HCT116 (cell line): ENCODE results near the gene FAM162A. TPM values are rescaled to one million over a fixed set of nuclear protein-coding genes. Genes with fewer than 3 reads are reported as not detected.

ENCODE experiments used
- ATAC-seq: fragments of 200-7000 bp; cut with Tn5 transposase; 2 replicates; pipeline ENCODE4 v1.9.1; 2020; ENCODE audit warnings: mild to moderate bottlenecking, moderate library complexity
- BruUV-seq: library from RNA; stranded (reverse); fragments of 400-500 nt; replicated peaks from 2 replicates; lab custom pipeline; 2021; lab: Mats Ljungman, UMichigan
- CTCF ChIA-PET: fragments of 300-600 bp; sonication (Branson Sonifier 250); formaldehyde crosslinking; loops from one replicate; lab custom pipeline; 2021; ENCODE audit warnings: antibody characterized with exemption; lab: Charles Lee
- POLR2A ChIA-PET: fragments of 300-600, 350-600 bp; sonication (Branson Sonifier 250); formaldehyde crosslinking; loops from one replicate; lab custom pipeline; 2021; ENCODE audit warnings: antibody characterized with exemption; lab: Charles Lee
- RAD21 ChIA-PET, 2 experiments: fragments of 300-600 bp; sonication (Branson Sonifier 250); formaldehyde crosslinking; loops; one replicate each; lab custom pipeline; 2023; ENCODE audit warnings: low total read pairs in 2 of 2; ENCODE audit not compliant: uncharacterized antibody in 2 of 2, unreplicated experiment in 2 of 2, low non-redundant PET in 1 of 2; lab: Charles Lee
- DNase-seq: peaks from one replicate; pipeline ENCODE4 v3.0.0-alpha.2; 2010; ENCODE audit warnings: low read depth, low spot score
- H2AFZ ChIP-seq: fragments of 200-600 bp; shearing (Covaris generic), sonication (generic); 2 replicates; pipeline ENCODE4 v1.6.1; 2017; ENCODE audit warnings: low read depth, mixed run types, mixed read lengths, antibody characterized with exemption, low read length; ENCODE audit not compliant: poor library complexity, severe bottlenecking
- H3K27ac ChIP-seq: 2 replicates; pipeline ENCODE4 v1.5.1; 2012; ENCODE audit warnings: low read depth, low read length
- H3K27me3 ChIP-seq: fragments of 200-600 bp; sonication (generic); 2 replicates; pipeline ENCODE4 v1.6.1; 2016; ENCODE audit warnings: mixed run types, low read length, mixed read lengths; ENCODE audit not compliant: insufficient read depth
- H3K36me3 ChIP-seq, 2 experiments: fragments of 200-500 bp in 1 of 2; fragments of 200-600 bp in 1 of 2; sonication (Bioruptor generic) in 1 of 2; sonication (generic) in 1 of 2; 2 replicates each; pipeline versions ENCODE4 v1.5.1 to v1.6.1; 2014 to 2016; ENCODE audit warnings: low read length in 2 of 2, inconsistent platforms in 1 of 2, mixed read lengths in 1 of 2, mixed run types in 1 of 2; ENCODE audit not compliant: insufficient read depth in 2 of 2, control insufficient read depth in 1 of 2
- H3K4me1 ChIP-seq, 2 experiments: fragments of 200-600 bp in 1 of 2; sonication (generic) in 1 of 2; 2 replicates each; pipeline versions ENCODE4 v1.5.1 to v1.6.1; 2012 to 2017; ENCODE audit warnings: low read length in 2 of 2, inconsistent platforms in 1 of 2, mild to moderate bottlenecking in 1 of 2, mixed read lengths in 1 of 2, mixed run types in 1 of 2, moderate library complexity in 1 of 2; ENCODE audit not compliant: insufficient read depth in 2 of 2, control insufficient read depth in 1 of 2
- H3K4me2 ChIP-seq: fragments of 200-600 bp; sonication (generic); 2 replicates; pipeline ENCODE4 v1.6.1; 2017; ENCODE audit warnings: mixed run types, low read length, mixed read lengths
- H3K4me3 ChIP-seq, 2 experiments: fragments of 200-600 bp in 1 of 2; sonication (generic) in 1 of 2; replicated peaks in 1 of 2; 2 replicates each; pipeline ENCODE4 v1.5.1; 2011 to 2016; ENCODE audit warnings: low read length in 2 of 2, control low read depth in 1 of 2, low read depth in 1 of 2, mild to moderate bottlenecking in 1 of 2, mixed read lengths in 1 of 2, mixed run types in 1 of 2
- H3K79me2 ChIP-seq: fragments of 200-600 bp; sonication (generic); 2 replicates; pipeline ENCODE4 v1.6.1; 2017; ENCODE audit warnings: mild to moderate bottlenecking, mixed run types, low read length, moderate library complexity, mixed read lengths; ENCODE audit not compliant: insufficient read depth
- H3K9ac ChIP-seq: fragments of 200-600 bp; sonication (generic); 2 replicates; pipeline ENCODE4 v1.6.1; 2016; ENCODE audit warnings: low read length, mixed read lengths
- H3K9me2 ChIP-seq: fragments of 200-600 bp; sonication (generic), shearing (Covaris generic); 2 replicates; pipeline ENCODE4 v1.6.1; 2017; ENCODE audit warnings: mixed run types, mild to moderate bottlenecking, moderate library complexity; ENCODE audit not compliant: insufficient read depth
- H3K9me3 ChIP-seq, 2 experiments: fragments of 200-500 bp in 1 of 2; fragments of 200-600 bp in 1 of 2; sonication (Bioruptor generic) in 1 of 2; sonication (generic) in 1 of 2; 2 replicates each; pipeline ENCODE4 v1.6.1; 2014 to 2017; ENCODE audit warnings: low read length in 2 of 2, mixed read lengths in 2 of 2, inconsistent platforms in 1 of 2, low read depth in 1 of 2, mild to moderate bottlenecking in 1 of 2, mixed run types in 1 of 2, moderate library complexity in 1 of 2; ENCODE audit not compliant: control insufficient read depth in 1 of 2, insufficient read depth in 1 of 2
- H4K20me1 ChIP-seq: fragments of 200-600 bp; sonication (generic), shearing (Covaris generic); 2 replicates; pipeline ENCODE4 v1.6.1; 2017; ENCODE audit warnings: mixed run types, mild to moderate bottlenecking, moderate library complexity; ENCODE audit not compliant: insufficient read depth
- ATF3 ChIP-seq: IDR thresholded peaks from 2 replicates; pipeline ENCODE4 v1.6.1; 2012
- CEBPB ChIP-seq: IDR thresholded peaks from 2 replicates; pipeline ENCODE4 v1.6.1; 2012; ENCODE audit warnings: low read depth
- CTCF ChIP-seq, 3 experiments: fragments of 200-600 bp in 1 of 3; sonication (generic) in 1 of 3; IDR thresholded peaks in 2 of 3; conservative IDR thresholded peaks in 1 of 3; 2 replicates each; pipeline ENCODE4 v1.5.1; 2012 to 2017; ENCODE audit warnings: low read depth in 2 of 3, low read length in 2 of 3, antibody characterized with exemption in 1 of 3, borderline replicate concordance in 1 of 3, control low read depth in 1 of 3, mild to moderate bottlenecking in 1 of 3, mixed read lengths in 1 of 3, mixed run types in 1 of 3, moderate library complexity in 1 of 3; ENCODE audit not compliant: insufficient read depth in 1 of 3
- EGR1 ChIP-seq: IDR thresholded peaks from 2 replicates; pipeline ENCODE4 v1.6.1; 2012; ENCODE audit warnings: low read depth
- EZH2 ChIP-seq: fragments of 200-600 bp; sonication (generic); IDR thresholded peaks from 2 replicates; pipeline ENCODE4 v1.6.1; 2017; ENCODE audit warnings: antibody characterized with exemption, mixed run types
- EZH2phosphoT487 ChIP-seq: fragments of 200-600 bp; IDR thresholded peaks from 2 replicates; pipeline ENCODE4 v1.6.1; 2018; ENCODE audit warnings: antibody characterized with exemption, borderline replicate concordance
- FOSL1 ChIP-seq: IDR thresholded peaks from 2 replicates; pipeline ENCODE4 v1.6.1; 2012; ENCODE audit warnings: low read depth
- MAX ChIP-seq: IDR thresholded peaks from 2 replicates; pipeline ENCODE4 v1.6.1; 2012
- REST ChIP-seq: IDR thresholded peaks from 2 replicates; pipeline ENCODE4 v1.6.1; 2012; ENCODE audit warnings: low read depth
- SIN3A ChIP-seq: IDR thresholded peaks from 2 replicates; pipeline ENCODE4 v1.6.1; 2012; ENCODE audit warnings: low read depth
- SP1 ChIP-seq: IDR thresholded peaks from 2 replicates; pipeline ENCODE4 v1.6.1; 2012; ENCODE audit warnings: low read depth
- SRF ChIP-seq: IDR thresholded peaks from 2 replicates; pipeline ENCODE4 v1.6.1; 2012; ENCODE audit warnings: low read depth
- YY1 ChIP-seq: IDR thresholded peaks from 2 replicates; pipeline ENCODE4 v1.6.1; 2011; ENCODE audit warnings: low read length, low read depth, moderate library complexity, mild to moderate bottlenecking; ENCODE audit not compliant: insufficient replicate concordance; ENCODE audit errors: extremely low read depth
- ZFX ChIP-seq: fragments of 450-650 bp; IDR thresholded peaks from 2 replicates; pipeline ENCODE4 v1.6.1; 2017
- intact Hi-C: fragments of 100-400 bp; cut with micrococcal nuclease; formaldehyde crosslinking; loops from 2 replicates; pipeline ENCODE4 v1.10.0; 2022
- total RNA-seq: library from RNA; stranded (reverse); gene quantifications from one replicate; pipeline ENCODE4 v1.2.1, GENCODE V29; 2021; ENCODE audit not compliant: unreplicated experiment

Gene FAM162A
- total RNA-seq, 1 experiment from 2014 or later = 74.1 TPM

- H3K27ac ChIP-seq = no peak overlapping the region
- H3K9ac ChIP-seq = no peak overlapping the region
- H3K9me2 ChIP-seq = no peaks in the 10 kb centered on the region
- intact Hi-C loops = no loop called here
- no TSS peak for BruUV-seq
- H3K9me3 ChIP-seq = no peaks in the 10 kb centered on the region
- ATAC-seq (no peak), DNase-seq (no peak)
- ChIA-PET RAD21 (no interaction called here), POLR2A (no interaction called here), CTCF (no interaction called here)
- H3K36me3 ChIP-seq = 0 out of 4 replicates have a peak, but pooled peaks cover 0 to 4% of the 10 kb centered on the region in 2 experiments
- H4K20me1 ChIP-seq = no peaks in the 10 kb centered on the region
- no peak overlapping the region for H3K4me2 ChIP-seq
- no peak overlapping the region for H2AFZ ChIP-seq
- no peaks in the 10 kb centered on the region for H3K27me3 ChIP-seq
- TF ChIP-seq YY1 = no peak
- no peak for TF ChIP-seq EZH2phosphoT487
- no peak for TF ChIP-seq ZFX
- no peak for TF ChIP-seq SP1
- TF ChIP-seq SIN3A = no peak
- TF ChIP-seq ATF3 = no peak
- TF ChIP-seq REST = no peak
- no peak for TF ChIP-seq FOSL1
- TF ChIP-seq SRF = no peak
- no peak for TF ChIP-seq EGR1
- no peak for TF ChIP-seq EZH2
- no peak for TF ChIP-seq MAX
- TF ChIP-seq CTCF (IDR thresholded peaks at IDR 0.05 in 2 of 3, conservative IDR thresholded peaks at IDR 0.05 in 1 of 3; ENCODE audit: borderline replicate concordance in 1 of 3, insufficient read depth in 1 of 3, low read depth in 2 of 3, low read length in 2 of 3) = no peak
- TF ChIP-seq CEBPB = no peak
- H3K79me2 ChIP-seq = peaks cover 79% of the 10 kb centered on the region
- peaks cover 0 to 7% of the 10 kb centered on the region in 2 experiments; a peak in 1 of 4 replicates for H3K4me1 ChIP-seq
- no peak overlapping the region for H3K4me3 ChIP-seq
These were observed 3.7 kb downstream of the FAM162A start for GRCh38 chr3:122387709-122388108.
